Occipital lobe (tissue), 2 donors: ENCODE data around the gene KCNMB2. TPM values are rescaled to one million over a fixed set of nuclear protein-coding genes. Genes with fewer than 3 reads are reported as not detected.

Source experiments
- DNase-seq: peaks from one replicate; lab custom pipeline; 2025; lab: John Stamatoyannopoulos, UW
- total RNA-seq: library from RNA; depleted of rRNA; stranded (reverse); fragments of >200 nt; gene quantifications from one replicate; pipeline ENCODE4 v1.2.3, GENCODE V29; 2014

Gene KCNMB2
- total RNA-seq, 1 donor from 2014 or later = 15.4 TPM

DNA sequence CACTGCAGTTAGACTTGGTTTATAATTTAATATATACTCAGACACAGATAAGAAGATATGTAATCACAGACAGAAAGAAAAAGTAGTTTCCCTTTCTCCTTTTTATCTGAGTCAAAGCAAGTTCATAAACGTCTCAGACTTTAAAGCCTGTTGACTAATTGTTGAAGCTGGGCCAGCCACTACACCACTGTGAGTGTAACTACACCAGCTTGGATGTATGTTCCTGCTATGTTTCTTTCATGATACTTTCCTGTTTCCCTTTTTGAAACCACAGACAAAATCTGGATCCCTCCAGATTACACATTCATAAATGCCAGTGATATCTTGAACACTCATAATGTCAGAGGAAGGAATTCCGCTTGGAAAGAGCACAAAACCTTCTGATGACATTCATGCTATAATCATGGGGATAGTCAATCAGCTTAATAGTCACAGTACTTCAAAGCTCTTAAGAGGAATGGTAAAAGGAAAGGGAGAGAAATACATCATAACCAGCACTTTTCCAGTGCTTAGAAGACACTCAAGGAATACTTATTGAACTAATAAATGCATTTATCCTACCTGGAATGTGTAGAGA lies 32.0 kb downstream of the KCNMB2 start:
- DNase-seq = no peak

DNA sequence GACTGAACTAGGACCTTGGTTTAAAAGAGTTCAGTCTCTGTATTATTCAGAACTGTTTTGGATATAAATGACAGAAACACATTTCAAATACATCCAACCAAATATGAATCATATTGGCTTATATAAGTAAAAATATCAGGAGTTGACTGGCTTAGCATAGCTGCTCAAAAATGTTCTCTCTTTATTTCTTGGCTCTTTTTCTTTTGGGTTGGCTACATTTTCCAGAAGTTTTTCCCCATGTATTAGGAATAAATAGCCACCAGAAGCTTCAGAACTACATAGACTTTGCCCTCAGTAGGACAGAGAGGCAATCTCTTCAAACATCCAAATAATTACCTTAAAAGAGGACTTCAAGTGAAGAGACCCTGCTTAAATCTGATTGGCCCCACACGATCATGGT lies 32.7 kb downstream of the KCNMB2 start:
- no peak for DNase-seq

DNA sequence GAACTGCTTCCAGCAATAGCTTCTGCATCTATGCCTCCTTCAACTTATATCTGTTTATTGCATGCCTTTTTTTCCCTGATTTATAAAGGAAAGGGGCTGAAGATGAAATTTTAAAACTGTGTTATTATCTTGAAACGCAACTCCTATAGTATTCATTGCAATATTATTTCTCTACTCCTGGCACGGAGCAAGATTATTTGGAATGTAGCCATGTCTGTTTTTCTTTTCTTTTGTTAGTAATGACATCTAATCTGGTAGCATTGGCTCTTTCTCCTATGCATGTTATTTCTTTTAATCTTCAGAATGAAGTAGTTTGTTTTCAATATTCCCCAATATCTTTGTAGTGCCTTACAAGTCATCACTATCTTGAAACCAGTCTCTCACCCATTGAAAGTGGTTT lies 33.6 kb downstream of the KCNMB2 start:
- no peak for DNase-seq

DNA sequence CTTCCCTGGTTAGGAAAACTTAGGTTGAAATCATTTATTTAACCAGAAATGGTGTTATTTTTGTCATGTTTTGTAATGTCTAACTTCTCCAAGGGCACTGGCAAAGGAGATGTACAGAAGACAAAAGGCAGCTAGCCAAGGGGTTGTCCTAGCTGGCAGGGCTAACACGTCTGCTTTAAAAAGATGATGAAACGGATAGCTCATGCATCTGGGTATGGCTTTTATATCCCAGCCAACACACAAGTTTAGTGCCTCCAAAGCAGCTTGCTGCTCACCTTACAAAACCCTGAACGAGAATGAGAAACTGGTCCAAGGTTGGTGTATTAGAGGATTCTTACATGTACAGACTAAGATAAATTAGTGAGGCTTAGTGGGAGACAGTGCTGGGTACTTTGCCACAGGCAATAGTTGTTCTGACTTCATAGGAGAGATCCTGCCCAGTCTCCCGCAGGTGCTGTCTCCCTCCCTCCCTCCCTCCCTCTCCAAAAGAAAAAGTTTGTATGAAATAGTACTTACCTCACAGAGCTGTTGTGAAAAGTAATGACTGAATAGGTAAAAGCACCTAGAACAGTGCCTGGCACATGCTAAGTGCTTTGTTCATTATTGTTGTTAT lies 47.8 kb downstream of the KCNMB2 start:
- no peak for DNase-seq

DNA sequence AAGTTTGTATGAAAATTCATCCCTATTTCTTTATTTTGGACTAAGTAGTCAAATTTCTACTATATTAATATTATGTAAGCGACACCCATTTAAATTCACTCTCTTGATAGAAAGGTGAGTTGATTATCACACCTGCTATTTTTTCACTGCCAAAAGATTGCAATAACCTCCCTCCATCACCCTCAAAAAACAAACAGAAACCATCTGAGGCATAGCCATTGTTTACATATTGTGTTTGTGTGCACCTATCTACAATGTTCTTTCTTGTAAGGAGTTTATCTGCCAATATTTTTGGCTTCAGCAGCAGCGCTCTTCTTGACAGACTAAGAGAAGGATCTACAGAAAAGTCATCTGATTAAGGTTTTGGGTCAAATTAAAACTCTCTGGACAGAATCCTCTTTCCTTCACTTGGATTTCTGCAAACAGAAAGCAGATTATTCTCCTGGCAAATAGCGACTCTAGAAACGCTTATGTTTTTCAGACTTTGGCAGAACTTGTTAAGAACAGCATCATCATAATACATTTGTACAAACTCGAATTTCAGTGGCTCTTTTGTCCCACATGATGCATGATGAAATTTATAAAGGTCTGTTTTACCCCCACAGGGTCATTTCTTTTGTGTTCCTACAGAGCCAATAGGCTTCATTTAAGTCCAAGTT lies 48.6 kb downstream of the KCNMB2 start:
- no peak for DNase-seq

DNA sequence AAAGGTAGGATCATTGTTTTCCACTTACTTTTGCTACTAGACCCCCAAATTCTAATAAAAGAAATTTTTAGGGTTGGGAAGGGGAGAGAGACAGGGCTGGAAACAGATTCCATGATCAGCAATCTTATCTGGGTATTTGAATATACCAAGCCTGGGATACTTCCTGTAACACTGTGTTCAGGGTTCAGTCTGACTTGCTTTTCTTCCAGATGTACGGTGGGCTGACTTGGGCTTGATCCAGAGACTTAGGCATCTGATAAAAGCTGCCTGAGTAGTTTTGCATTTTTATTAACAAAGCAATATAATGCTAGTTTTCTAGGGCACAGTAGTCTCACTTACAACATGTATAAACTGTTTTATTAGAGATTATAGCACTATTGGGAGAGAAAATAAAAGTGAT lies 49.2 kb downstream of the KCNMB2 start:
- DNase-seq = no peak

DNA sequence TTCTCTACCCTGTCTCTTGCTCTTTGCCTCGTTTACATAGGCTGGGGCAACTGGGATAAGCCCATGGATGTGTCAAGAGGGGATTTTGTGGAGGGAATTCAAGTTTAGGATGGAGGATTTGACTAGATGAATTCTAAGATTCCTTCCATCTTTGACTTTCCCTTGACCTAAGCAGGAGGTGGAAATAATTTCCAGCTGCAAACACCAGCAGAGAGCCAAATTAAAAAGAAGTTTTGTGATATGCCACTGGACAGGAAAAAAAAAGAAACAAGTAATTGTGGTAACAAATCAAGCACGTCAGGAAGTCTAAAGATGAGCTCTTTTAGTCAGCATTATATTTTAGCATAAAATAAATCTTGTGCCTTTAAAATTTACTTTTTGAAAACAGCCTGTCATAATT lies 49.8 kb downstream of the KCNMB2 start:
- no peak for DNase-seq

DNA sequence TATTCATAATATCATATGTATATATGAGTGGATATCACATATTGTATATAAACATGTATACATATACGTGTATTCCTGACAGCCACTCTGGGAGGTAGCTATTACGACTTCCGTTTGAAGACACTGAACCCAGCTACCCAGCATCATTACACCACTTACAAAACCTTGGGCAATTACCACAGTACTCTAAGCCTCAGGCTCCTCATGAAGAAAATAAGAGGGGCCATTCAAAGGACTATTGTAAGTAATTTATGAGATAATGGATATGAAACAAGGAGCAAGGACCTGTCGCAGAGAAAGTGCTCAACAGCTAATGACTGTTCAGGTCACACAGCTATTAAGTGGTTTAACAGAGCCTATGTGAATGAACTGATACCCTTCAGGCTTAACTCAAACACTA lies 52.4 kb downstream of the KCNMB2 start:
- DNase-seq = no peak

DNA sequence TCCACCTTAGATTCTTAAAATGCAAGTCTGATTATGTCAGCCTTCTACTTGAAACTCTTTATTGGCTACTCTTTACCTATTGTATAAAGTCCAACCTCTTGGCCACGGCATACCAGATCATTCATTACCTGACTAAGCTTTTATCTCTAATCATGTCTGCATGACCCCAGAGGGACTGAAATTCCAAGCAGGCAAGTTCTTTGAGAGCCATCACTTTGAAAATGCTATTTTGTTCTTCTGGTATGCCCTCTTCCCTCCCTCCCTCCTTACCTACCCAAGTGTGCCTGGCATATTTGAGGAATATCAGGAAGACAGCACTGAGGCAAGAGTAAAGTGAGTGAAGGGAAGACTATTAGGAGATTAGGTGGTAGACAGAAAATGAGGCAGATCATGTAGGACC lies 57.5 kb downstream of the KCNMB2 start:
- DNase-seq = no peak

DNA sequence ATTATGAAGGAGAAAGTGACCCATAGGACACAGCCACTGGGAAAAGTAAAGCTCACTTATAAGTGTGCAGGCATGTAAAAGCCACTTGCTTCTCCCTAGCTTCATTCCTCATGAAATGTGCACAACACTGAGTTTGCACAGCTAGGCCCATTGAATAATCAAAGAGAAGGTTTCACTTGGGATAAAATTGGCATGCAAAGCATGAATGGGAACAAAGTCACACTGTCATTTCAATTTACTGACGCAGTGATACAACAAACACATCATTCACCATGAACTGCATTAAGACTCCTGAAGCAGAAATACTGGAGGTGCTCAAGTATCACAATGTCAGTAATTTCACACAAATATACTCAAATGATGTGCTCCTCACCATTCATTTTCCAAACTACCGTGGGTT lies 61.1 kb downstream of the KCNMB2 start:
- no peak for DNase-seq

DNA sequence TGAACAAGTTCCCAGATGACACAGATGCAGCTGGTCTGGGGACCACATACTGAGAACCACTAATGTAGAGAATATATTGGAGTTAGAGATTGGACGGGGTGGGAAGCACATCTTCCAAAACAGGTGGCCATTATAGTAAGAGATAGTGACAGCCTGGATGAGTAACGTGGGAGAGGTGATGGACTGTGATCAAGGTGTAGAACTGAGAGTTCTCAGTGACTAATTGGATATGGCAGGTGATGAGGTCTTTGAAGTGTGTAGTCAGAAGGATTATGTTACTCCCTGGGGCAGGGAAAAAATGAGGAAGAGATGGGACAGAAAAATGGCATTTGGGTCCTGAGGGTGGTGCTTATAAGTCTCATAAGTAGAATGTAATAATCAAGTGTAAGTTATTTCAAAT lies 66.6 kb downstream of the KCNMB2 start:
- no peak for DNase-seq

DNA sequence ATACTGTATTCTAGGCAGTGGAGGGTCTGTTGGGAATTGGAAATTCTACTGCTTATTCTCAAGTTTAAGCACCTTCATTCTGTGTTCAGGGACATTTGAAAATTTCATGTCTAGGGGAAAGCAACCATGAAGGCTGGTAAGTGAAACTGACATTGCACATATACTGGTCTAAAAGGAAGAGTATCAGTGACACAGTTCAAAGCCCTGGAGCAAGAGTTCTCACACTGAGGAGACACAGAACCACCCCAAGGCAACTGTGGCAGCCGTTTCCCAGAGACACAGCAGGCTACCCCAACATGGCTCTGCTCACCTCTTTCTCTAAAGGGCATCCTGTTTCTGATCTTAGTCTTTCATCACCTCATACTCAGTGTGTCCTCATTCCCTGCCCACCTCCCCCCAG lies 67.5 kb downstream of the KCNMB2 start:
- no peak for DNase-seq

DNA sequence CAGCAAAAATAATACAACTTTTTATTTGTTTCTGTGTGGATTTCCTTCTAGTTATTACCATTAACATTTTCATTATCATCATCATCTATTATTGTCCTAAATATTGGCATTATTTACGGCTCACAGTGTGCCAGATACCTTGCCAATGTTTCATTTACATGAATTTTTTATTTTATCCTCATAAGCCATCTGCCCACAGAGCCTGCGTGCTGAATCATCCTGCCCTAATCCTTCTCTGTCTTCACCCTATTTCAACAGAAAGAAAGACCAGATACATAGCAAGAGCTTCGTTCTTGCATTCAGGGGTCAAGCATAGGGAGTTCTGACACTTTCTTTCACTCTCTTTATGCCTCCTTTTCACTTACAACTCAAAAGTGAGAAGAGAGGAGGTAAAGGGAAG lies 82.0 kb downstream of the KCNMB2 start:
- DNase-seq = no peak

DNA sequence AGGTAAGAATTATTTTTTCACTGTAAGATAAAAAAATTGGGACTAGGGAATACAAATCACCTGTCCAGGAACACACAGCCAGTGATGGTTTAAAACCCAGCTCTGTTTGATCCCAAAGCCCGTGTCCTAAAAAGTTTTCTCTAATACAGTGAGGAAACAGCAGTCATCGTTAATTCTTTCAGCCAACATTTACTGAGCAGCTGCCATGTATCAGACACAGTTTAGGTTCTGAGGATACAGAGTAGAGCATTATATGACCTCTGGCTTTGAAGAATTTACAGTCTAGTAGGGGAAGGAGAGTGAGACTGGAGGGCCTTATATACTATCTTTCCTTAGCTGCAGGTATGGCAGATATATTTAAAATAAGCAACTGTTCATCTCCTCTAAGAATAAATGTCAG lies 82.7 kb downstream of the KCNMB2 start:
- no peak for DNase-seq

DNA sequence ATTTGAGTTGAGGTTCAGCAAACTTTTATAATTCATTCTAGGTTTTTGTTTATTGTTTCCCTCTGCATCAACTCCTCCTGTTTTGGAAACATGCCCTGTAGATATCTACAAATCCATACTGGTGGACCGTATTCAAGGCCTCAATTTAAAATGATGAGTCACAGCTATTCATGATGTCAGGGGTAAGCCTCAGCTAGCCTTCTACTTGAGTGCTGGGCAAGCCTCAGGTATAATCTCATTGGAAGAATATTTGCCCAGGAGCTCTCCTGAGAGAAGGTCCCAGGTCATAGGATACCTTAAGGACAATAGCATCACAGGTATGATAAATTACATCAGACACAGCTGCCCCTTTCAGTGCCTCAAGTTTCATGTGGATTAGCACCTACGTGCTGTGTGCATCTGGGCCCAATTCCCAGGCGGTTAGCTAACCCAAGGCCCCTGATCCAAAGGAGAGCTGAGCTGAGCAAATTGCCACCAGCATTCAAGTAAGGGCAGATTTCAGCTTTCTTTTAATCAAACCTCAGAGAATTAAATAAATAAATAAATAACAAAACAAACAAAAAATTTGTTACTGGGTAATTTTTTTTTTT lies 87.5 kb downstream of the KCNMB2 start:
- DNase-seq = no peak

DNA sequence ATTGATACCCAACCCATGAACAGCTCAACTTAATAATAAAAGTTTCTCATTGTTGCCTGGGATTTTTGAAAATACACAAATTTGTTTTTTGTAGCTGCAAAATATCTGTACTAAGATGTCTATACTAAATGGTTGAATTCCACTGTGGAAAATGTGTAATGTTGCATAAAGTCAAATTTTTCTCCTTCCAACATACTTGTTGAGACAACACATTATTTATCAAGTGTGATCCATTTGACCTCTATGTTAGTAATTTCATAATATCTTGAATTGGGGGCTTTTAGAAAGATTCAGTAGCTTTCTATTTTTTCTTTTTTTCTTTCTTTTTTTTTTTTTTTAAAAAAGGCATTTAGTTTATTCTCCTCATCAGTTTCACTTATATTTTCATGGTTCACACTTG lies 88.0 kb downstream of the KCNMB2 start:
- no peak for DNase-seq

DNA sequence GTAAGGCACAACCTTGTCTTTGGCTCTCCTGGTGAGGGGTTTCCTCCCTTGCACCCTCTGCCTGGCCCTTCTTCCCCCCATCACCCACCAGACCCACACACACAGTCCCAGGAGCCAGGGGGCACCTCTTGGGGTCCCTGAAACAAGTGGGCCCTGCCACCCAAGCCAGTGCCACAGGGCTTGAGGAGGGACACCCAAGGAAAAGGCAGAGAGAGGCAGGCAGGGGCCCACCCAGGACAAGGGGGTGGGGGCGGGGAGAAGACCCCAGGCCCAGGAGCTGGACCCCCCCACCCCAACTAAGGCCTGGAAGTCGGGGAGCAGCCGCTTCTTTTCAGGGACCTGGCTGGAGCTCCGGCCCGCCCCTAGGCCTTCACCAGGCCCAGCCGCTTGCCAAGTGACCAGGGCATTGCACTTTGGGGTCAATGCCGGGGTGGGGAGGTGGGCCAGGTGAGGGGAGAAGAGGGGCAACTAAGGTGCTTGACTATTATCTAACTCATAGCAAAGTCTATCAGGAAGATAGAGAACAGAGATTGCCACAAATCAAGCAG lies 88.9 kb downstream of the KCNMB2 start:
- DNase-seq = no peak

DNA sequence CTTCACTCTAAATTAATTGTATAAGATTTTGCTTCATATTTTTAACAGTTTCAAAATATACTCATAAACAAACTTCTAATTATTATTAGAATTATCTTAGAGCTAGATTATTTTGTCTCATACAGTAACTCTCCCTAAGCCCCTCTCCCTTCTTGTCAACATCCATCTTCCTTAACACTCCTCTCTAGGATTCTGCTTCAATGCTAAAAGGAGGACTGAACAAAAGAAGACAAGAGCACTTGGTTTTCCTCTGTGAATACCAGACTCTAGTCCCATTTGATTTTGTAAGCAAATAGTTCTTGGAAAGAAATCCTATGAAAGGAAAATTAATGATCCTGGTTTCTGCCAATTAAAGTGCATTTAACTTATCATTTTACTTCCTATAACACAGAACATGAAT lies 91.8 kb downstream of the KCNMB2 start:
- no peak for DNase-seq

DNA sequence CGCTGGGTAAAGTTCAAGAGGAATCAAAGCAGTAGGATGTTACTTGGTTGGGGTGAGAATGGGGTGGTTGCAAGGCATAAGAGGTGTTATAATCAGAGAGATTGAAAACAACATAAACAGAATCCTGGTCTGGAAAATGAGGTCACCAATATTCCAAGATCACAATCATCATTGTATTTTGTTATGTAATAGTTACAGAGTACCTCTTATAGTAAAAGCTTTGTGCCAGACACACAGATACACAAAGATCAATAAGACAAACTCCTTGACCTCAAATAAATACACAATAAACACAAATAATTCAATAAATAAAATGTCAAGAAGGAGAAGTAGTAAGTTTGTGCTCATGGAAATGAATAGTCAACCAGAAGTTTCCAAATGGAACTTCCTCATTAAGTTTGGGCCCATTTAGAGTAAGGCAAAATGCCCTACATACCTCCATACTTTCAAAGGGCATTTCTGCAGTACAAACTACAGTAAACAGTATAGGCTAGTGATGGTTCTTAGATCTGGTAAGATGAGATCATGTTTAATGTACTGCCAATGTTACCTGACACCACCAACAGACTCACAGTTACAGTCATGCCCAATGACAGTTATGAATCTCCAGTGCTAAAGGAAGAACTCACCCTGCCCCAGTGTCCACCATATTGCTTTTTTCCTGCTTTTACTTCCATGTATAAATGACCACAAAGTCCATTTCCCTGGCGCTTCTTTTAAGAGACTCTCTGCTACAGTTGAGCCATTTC lies 93.4 kb downstream of the KCNMB2 start:
- no peak for DNase-seq

DNA sequence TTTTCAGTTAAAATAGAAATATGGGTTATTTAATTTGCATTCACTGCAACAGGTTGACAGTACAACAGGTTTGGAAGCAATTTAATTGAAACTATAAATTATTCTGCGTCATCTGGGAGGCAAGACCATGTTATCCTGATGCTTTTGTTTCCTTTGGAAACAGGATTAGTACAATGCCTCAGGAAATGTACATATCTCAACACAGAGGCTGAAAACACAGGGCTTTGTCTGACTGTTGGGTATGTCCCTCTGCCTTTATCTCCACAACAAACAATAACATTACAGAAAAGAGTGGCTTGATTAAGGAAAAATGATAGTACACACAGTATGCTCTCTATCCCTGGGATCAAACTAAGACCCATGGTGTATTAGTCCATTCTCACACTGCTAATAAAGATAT lies 95.7 kb downstream of the KCNMB2 start:
- no peak for DNase-seq

DNA sequence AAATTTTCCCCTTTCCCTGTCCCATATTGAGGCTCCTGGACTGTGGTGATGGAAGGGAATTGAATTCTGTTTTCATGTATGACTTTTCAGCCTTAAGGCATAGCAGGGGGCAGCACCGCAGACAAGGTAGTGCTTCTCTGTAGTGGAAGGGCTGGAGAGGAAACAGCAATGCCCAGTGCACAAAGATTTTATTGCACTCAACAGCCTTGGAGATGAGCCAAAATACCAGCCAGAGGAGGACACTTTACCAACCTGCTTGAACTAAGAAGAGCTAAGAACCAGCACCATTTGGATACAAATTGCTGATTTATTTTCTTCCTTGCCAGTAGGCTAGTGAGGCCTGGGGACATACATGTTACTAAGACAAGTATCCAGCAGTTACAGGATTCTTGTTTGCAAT lies 98.7 kb downstream of the KCNMB2 start:
- no peak for DNase-seq

DNA sequence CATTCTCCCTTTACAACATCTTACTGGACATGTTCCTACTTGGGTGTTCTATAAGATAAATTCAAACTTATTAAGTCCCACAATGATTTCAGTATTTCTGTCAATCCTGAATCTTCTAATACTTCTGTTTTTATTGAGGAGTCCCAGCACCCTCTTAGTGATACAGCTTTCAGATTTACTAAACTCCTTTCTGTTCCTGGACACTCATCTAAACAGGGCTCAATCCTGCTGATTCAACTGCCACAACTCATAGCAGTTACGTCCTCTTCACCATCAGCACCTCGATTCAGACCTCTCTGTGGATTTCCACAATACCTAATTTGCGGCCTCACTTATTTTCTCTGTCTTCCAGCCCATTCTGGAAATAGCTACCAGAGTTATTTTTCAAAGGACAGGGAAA lies 101.6 kb downstream of the KCNMB2 start:
- no peak for DNase-seq
